Uterus (tissue), 4 donors: Measurements from ENCODE around the gene CBFA2T2. TPM values are rescaled to one million over a fixed set of nuclear protein-coding genes. Genes with fewer than 3 reads are reported as not detected.
"Not testable (repeated sequence)": the region's sequence is repeated elsewhere in the genome, so short reads cannot be mapped to it uniquely, and the experiment has no call there.

Experiments used
- DNase-seq, 2 donors: peaks; one replicate each; pipeline ENCODE4 v3.0.0-alpha.2; 2019 to 2020
- H3K27ac ChIP-seq, 2 donors: fragments of 200-600 bp; sonication (generic); 1 replicate in 1 of 2; 2 replicates in 1 of 2; pipeline ENCODE4 v1.5.1; 2016 to 2018
- H3K27me3 ChIP-seq, 2 donors: fragments of 200-600 bp; sonication (generic); one replicate each; pipeline ENCODE4 v1.5.1; 2018 to 2019; ENCODE audit warnings: control low read depth in 1 of 2
- H3K36me3 ChIP-seq, 2 donors: fragments of 200-600 bp; sonication (generic); one replicate each; pipeline ENCODE4 v1.5.1; 2019; ENCODE audit warnings: control low read depth in 1 of 2
- H3K4me1 ChIP-seq, 2 donors: fragments of 200-600 bp; sonication (generic); one replicate each; pipeline ENCODE4 v1.5.1; 2018 to 2019; ENCODE audit warnings: control low read depth in 1 of 2
- H3K4me3 ChIP-seq, 2 donors: fragments of 200-600 bp; sonication (generic); 1 replicate in 1 of 2; 2 replicates in 1 of 2; pipeline ENCODE4 v1.5.1; 2018 to 2019; ENCODE audit warnings: mild to moderate bottlenecking in 1 of 2
- H3K9me3 ChIP-seq, 2 donors: fragments of 200-600 bp; sonication (generic); one replicate each; pipeline ENCODE4 v1.5.1; 2019; ENCODE audit warnings: control low read depth in 1 of 2
- POLR2A ChIP-seq, 2 donors: fragments of 450-650 bp; IDR thresholded peaks; one replicate each; pipeline ENCODE4 v1.6.1; 2016; ENCODE audit warnings: antibody characterized with exemption in 2 of 2, mild to moderate bottlenecking in 1 of 2, moderate library complexity in 1 of 2
- intact Hi-C: fragments of 100-400 bp; cut with DNase I; formaldehyde crosslinking; loops from one replicate; pipeline ENCODE4 v1.15.1; 2023; ENCODE audit warnings: low total_unique reads
- total RNA-seq, 4 donors: library from RNA; depleted of rRNA in 3 of 4; stranded (reverse); fragments of >200 nt in 3 of 4; gene quantifications; one replicate each; pipeline versions ENCODE4 v1.1.0 to v1.2.4, GENCODE V29; 2014 to 2023
- TF ChIP-seq, protein P1 (sequence below), 4 experiments: fragments of 200-600 bp in 2 of 4; fragments of 450-650 bp in 2 of 4; sonication (generic) in 2 of 4; IDR thresholded peaks; one replicate each; pipeline ENCODE4 v1.5.1; 2016 to 2019; ENCODE audit warnings: antibody characterized with exemption in 4 of 4, mild to moderate bottlenecking in 2 of 4, moderate library complexity in 1 of 4
- donor health status: DM: yes; HTN: yes; CAD: no.

Gene CBFA2T2
- total RNA-seq: 10 to 100 TPM; 13.6 to 32.4 (median 24.3) TPM

DNA sequence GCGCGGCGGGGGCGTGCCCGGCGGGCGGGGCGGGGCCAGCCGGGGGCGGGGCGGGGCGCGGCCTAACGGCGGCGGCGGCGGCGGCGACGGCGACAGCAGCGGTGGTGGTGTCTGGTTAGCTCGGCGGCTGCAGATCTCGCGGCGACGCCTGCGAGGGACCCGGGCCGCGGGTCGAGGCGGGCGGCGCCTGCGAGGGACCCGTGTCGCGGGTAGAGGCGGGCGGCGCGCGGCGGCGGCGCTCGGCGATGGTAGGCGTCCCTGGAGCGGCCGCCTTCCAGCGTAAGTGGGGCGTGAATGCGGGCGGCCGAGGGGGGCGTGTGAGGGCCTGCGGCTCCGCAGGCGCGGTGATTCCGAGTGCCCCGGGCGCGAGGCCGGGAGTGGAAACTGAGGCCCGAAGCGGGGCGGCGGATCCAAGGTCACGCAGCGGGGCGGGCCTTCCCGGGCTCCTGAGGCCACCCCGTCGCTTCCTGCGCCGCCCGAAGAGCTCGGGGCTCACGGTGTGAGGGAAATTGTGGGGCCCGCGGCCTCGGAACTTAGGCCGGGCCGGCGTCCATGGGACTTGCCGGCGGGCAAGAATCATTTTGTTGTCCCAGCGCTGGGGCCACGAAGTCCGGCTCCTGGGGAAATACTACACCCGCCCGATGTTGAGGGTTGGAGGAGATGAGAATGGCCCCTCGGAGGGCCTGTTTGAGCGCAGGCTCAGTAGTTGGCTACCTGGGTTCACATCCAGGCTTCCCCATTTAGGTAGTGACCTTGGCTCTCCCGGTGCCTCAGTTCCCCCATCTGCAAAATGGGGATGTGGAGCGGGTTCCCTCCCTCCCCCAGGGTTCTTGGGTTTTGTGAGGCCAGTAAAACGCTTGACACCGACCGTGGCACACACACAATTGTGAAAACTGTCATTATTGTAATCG is at the start of gene CBFA2T2:
CBFA2T2 (plus strand) TSS at position 74 of the 911 bp plus-strand sequence; CDS start at position 246, 172 bp downstream.
- DNase-seq: peak in 1 of 2 donors; percentile 62
- no peaks in the 10 kb centered on the region for H3K36me3 ChIP-seq
- intact Hi-C loops: no loop called here
- no peaks in the 10 kb centered on the region for H3K27me3 ChIP-seq
- no peaks in the 10 kb centered on the region for H3K9me3 ChIP-seq
- peak in 1 of 2 donors; percentile 52 for TF ChIP-seq POLR2A (IDR thresholded peaks at IDR 0.05)
- TF ChIP-seq, protein P1, sequence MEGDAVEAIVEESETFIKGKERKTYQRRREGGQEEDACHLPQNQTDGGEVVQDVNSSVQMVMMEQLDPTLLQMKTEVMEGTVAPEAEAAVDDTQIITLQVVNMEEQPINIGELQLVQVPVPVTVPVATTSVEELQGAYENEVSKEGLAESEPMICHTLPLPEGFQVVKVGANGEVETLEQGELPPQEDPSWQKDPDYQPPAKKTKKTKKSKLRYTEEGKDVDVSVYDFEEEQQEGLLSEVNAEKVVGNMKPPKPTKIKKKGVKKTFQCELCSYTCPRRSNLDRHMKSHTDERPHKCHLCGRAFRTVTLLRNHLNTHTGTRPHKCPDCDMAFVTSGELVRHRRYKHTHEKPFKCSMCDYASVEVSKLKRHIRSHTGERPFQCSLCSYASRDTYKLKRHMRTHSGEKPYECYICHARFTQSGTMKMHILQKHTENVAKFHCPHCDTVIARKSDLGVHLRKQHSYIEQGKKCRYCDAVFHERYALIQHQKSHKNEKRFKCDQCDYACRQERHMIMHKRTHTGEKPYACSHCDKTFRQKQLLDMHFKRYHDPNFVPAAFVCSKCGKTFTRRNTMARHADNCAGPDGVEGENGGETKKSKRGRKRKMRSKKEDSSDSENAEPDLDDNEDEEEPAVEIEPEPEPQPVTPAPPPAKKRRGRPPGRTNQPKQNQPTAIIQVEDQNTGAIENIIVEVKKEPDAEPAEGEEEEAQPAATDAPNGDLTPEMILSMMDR (IDR thresholded peaks at IDR 0.05): peak in 1 of 4 experiments; percentile 4
- H3K27ac ChIP-seq: peak within 1 kb of the TSS; percentile 90 to 93
- H3K4me1 ChIP-seq: no peaks in the 10 kb centered on the region
- H3K4me3 ChIP-seq: peak within 1 kb of the TSS; percentile 79 to 90

DNA sequence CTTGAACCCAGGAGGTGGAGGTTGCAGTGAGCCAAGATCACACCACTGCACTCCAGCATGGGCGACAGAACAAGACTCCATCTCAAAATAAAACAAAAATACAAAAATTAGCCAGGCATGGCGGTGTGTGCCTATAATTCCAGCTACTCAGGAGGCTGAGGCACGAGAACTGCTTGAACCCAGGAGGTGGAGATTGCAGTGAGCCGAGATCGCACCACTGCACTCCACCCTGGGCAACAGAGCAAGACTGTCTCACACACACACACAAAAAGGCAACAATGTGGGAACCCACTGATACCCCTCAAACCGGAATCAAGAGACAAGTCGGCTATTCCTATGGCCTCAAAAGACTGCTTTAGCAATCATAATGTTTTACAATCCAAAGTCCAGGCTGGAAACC is 49.3 kb upstream of the CBFA2T2 start:
- H3K4me1 ChIP-seq, H3K36me3 ChIP-seq, H3K4me3 ChIP-seq, H3K27ac ChIP-seq, intact Hi-C loops, H3K27me3 ChIP-seq, H3K9me3 ChIP-seq, DNase-seq: not testable (repeated sequence)

DNA sequence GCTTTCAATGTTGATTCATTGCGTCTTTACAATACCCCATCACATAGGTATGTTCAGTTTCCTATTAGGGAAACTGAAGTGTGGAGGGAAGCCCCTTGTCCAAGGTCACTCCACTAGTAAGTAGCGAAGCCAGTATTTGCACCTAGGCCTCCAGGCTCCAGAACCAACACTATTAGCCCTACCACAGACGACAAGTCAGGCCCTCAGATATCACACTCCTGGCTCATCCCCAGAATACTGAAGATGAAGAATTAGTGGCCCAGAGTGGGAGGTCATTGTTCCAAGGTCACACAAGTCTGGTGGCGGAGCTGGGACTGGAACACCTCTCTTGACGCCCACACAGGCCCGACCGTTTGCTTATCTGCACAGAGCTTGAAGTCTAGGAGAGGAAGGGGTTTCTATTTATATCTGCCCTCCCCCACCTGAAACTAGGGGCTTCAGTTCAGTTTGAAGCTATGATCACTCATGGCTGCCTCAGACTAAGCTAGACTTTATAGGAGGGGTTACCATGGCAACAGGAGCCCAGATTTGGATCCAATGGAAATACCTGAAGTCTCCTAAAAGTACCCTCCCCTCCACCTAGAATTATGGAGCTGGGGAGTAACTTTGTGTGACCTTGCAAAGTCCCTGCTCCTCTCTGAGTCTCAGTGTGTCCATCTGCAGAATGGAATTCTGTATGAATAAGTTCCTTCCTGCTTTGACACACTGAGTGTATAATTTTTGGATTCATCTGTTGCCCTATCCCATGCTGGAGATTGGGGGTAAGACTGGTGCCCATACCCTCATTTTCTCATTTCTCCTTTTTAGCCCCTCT is 48.5 kb upstream of the CBFA2T2 start:
- Histone ChIP-seq H3K27me3 (no peaks in the 10 kb centered on the region), H3K27ac (no peak overlapping the region), H3K36me3 (no peaks in the 10 kb centered on the region), H3K9me3 (no peaks in the 10 kb centered on the region), H3K4me1 (peaks cover 0 to 5% of the 10 kb centered on the region in 2 donors), H3K4me3 (no peak overlapping the region)
- no peak for DNase-seq
- intact Hi-C loops: no loop called here
- TF ChIP-seq, protein P1 (IDR thresholded peaks at IDR 0.05): no peak
- TF ChIP-seq POLR2A (IDR thresholded peaks at IDR 0.05): no peak

DNA sequence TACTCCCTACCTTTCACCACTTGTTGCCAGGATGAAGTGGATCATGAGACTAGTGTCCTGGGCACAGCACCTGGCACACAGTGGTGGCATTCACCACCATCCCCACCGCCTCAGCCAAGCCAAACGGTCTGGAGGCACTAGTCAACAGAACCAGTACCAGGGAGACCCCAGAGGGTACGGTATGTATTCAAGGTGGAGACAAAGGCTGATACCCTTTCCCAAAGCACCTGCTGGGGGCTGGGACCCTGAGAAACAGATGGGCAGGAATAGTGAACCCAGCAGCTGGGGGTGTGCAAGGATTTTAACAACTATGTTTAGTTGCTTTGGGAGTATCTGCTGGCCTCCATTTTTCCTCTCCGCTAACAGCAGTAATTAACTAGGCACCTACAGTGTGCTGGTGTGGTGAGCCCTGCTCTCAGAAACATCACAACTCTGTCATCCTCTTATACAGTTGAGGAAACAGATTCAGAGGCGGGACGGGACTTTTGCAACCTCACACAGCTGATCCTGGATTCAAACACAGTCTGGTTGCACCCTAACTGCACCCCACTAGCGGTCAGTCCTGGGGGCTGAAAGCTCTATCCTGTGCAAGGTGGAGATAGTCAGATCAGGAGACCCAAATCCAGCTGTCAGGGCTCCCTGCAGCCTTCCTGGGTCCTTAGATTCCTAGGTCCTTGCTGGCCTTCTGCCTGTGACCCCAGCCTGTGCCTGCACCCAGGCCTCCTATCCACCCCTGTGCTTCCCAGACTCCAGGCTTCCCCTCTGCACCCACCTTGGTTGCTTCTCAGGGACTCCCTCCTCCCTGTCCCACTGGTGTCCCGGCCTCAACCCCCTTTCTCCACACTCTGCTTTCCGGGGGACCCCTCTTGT is 47.5 kb upstream of the CBFA2T2 start:
- no peaks in the 10 kb centered on the region for H3K9me3 ChIP-seq
- H3K36me3 ChIP-seq: no peaks in the 10 kb centered on the region
- no peak for DNase-seq
- H3K4me3 ChIP-seq: peak overlapping the region; percentile 54 to 84
- H3K27ac ChIP-seq: peak overlapping the region; percentile 42 to 89
- H3K4me1 ChIP-seq: peaks cover 0 to 5% of the 10 kb centered on the region in 2 donors
- H3K27me3 ChIP-seq: no peaks in the 10 kb centered on the region
- TF ChIP-seq, protein P1 (IDR thresholded peaks at IDR 0.05): no peak
- TF ChIP-seq POLR2A (IDR thresholded peaks at IDR 0.05): no peak
- intact Hi-C loops: no loop called here

DNA sequence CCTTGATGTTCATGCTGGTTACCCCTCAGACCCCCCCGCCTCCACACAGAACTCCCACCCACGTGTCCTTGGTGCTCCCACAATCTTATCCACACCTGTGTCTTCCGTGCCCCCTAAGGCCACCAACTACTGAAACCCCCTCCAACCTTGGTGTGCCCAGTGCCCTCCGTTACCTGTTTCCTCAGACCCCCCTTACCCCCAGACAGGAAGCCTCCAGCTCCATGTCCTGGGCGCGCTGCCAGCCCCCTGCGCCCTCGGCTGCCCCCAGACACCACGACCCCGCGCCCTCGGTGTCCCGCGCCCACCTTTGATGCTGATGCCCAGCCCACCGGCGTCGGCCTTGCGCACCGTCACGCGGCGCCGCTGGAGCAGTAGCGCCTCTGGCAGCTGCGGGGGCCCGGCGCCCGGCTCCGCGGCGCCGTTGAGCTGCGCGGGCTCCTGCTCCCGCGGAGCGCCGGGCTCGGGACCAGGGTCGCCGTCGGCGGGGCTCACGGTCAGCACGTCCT is 46.8 kb upstream of the CBFA2T2 start:
- TF ChIP-seq, protein P1 (IDR thresholded peaks at IDR 0.05): no peak
- Histone ChIP-seq H3K4me3 (peak overlapping the region; percentile 54 to 84), H3K27me3 (no peaks in the 10 kb centered on the region), H3K9me3 (no peaks in the 10 kb centered on the region), H3K4me1 (no peaks in the 10 kb centered on the region), H3K27ac (peak overlapping the region; percentile 42 to 89), H3K36me3 (no peaks in the 10 kb centered on the region)
- intact Hi-C loops: no loop called here
- peak; percentile 33 to 41 for DNase-seq
